Calu3 (cell line): Measurements from ENCODE around the gene PRDM12. TPM values are rescaled to one million over a fixed set of nuclear protein-coding genes. Genes with fewer than 3 reads are reported as not detected.

Experiments
- BruUV-seq: library from RNA; stranded (reverse); fragments of 400-500 nt; replicated peaks from 2 replicates; lab custom pipeline; 2021; lab: Mats Ljungman, UMichigan
- CTCF ChIA-PET: fragments of 300-600 bp; sonication (Branson Sonifier 250); formaldehyde crosslinking; loops from one replicate; lab custom pipeline; 2022; ENCODE audit warnings: antibody characterized with exemption; lab: Charles Lee
- DNase-seq: peaks from one replicate; pipeline ENCODE4 v3.0.0; 2022
- H3K27ac Mint-ChIP-seq: one replicate; pipeline ENCODE4 v1.8.0; 2022; ENCODE audit warnings: mixed read lengths; ENCODE audit not compliant: unreplicated experiment
- H3K27me3 Mint-ChIP-seq: one replicate; pipeline ENCODE4 v1.8.0; 2022; ENCODE audit warnings: mixed read lengths; ENCODE audit not compliant: unreplicated experiment
- H3K36me3 Mint-ChIP-seq: one replicate; pipeline ENCODE4 v1.8.0; 2022; ENCODE audit warnings: mild to moderate bottlenecking, moderate library complexity, mixed read lengths; ENCODE audit not compliant: insufficient read depth, unreplicated experiment
- H3K4me1 Mint-ChIP-seq: one replicate; pipeline ENCODE4 v1.8.0; 2022; ENCODE audit warnings: mild to moderate bottlenecking, low read depth, mixed read lengths; ENCODE audit not compliant: unreplicated experiment
- H3K4me3 Mint-ChIP-seq: one replicate; pipeline ENCODE4 v1.8.0; 2022; ENCODE audit warnings: mild to moderate bottlenecking, low read depth, moderate library complexity, mixed read lengths; ENCODE audit not compliant: unreplicated experiment
- H3K9me3 Mint-ChIP-seq: one replicate; pipeline ENCODE4 v1.8.0; 2022; ENCODE audit warnings: low read depth, mixed read lengths; ENCODE audit not compliant: unreplicated experiment
- intact Hi-C: fragments of 100-400 bp; cut with micrococcal nuclease; formaldehyde crosslinking; loops from one replicate; pipeline ENCODE4 v1.10.0; 2022; ENCODE audit not compliant: unreplicated experiment
- total RNA-seq: library from RNA; stranded (reverse); gene quantifications from 2 replicates; pipeline ENCODE4 v1.2.3, GENCODE V29; 2022
- TF ChIP-seq, protein P1 (sequence below): fragments of 200-600 bp; IDR thresholded peaks from one replicate; pipeline ENCODE4 v1.8.0; 2022; ENCODE audit warnings: antibody characterized with exemption; ENCODE audit not compliant: unreplicated experiment

Gene PRDM12
- total RNA-seq, 1 experiment from 2014 or later: not detected

DNA sequence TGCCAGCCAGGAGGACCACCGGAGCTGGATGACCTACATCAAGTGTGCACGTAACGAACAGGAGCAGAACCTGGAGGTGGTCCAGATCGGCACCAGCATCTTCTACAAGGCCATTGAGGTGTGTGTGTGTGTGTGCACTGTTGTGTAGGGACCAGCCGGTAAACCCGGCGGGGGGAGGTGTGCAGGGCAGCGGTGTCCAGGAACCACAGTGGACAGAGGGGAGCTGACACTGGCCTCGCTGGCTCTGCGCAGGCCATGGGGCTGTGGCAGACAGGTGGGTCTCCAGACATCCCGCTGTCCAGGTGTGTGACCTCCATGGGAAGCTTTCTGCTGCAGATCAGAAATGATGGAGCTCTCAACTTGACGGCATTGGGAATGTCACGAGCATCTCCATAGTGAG is 3.8 kb downstream of the PRDM12 start:
- Mint-ChIP-seq H3K27ac (no peak overlapping the region), H3K4me1 (no peaks in the 10 kb centered on the region), H3K27me3 (peaks cover 62% of the 10 kb centered on the region), H3K36me3 (no peaks in the 10 kb centered on the region), H3K9me3 (no peaks in the 10 kb centered on the region), H3K4me3 (no peak overlapping the region)
- TF ChIP-seq, protein P1, sequence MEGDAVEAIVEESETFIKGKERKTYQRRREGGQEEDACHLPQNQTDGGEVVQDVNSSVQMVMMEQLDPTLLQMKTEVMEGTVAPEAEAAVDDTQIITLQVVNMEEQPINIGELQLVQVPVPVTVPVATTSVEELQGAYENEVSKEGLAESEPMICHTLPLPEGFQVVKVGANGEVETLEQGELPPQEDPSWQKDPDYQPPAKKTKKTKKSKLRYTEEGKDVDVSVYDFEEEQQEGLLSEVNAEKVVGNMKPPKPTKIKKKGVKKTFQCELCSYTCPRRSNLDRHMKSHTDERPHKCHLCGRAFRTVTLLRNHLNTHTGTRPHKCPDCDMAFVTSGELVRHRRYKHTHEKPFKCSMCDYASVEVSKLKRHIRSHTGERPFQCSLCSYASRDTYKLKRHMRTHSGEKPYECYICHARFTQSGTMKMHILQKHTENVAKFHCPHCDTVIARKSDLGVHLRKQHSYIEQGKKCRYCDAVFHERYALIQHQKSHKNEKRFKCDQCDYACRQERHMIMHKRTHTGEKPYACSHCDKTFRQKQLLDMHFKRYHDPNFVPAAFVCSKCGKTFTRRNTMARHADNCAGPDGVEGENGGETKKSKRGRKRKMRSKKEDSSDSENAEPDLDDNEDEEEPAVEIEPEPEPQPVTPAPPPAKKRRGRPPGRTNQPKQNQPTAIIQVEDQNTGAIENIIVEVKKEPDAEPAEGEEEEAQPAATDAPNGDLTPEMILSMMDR: no peak
- intact Hi-C loops: no loop called here
- CTCF ChIA-PET: no interaction called here
- DNase-seq: no peak
- BruUV-seq: no TSS peak

DNA sequence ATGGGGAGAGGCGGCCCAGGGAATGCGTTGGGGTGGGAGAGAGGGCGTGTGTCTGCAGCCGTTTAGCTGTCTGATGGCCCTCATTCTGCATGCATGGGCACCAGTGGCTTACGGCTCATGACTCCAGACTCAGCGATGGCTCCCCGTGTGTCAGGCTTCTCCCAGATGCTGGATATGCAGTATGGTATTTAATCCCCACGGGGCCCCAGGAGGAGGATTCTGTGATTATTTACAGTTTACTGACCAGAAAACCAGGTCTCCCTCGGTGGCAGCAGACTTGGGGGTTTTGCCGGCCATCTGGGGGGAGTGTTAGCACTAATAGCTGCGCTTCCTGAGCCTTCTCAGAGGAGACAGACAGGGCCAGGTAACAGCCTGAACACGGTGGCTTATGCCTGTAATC is 4.3 kb downstream of the PRDM12 start:
- intact Hi-C loops: no loop called here
- no peaks in the 10 kb centered on the region for H3K9me3 Mint-ChIP-seq
- H3K4me1 Mint-ChIP-seq: no peaks in the 10 kb centered on the region
- TF ChIP-seq, protein P1: no peak
- H3K4me3 Mint-ChIP-seq: no peak overlapping the region
- BruUV-seq: no TSS peak
- DNase-seq: no peak
- H3K36me3 Mint-ChIP-seq: no peaks in the 10 kb centered on the region
- peaks cover 57% of the 10 kb centered on the region for H3K27me3 Mint-ChIP-seq
- no peak overlapping the region for H3K27ac Mint-ChIP-seq
- CTCF ChIA-PET: no interaction called here

DNA sequence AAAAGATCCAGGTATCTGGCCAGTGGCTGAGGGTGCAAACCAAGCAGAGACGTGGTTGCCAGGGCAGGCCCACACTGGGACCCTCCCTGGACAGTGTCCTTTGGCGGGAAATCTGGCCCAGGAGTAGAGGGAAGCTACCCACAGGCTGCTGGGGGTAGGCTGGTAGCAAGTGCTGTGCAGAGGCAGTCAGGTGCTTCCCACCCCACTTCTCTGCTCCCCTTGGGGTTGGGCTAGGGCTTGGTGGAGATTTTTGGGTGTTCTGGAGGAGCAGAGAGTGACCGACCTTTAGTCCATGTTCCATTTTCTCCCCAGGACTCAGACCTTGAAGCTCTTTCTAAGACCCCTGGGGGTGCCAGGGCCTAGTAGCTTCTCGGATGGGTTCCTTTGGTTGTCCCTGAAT is 5.6 kb downstream of the PRDM12 start:
- no peaks in the 10 kb centered on the region for H3K36me3 Mint-ChIP-seq
- TF ChIP-seq, protein P1: no peak
- CTCF ChIA-PET: interaction anchor here (0.7 kb wide), 1 partner anchor 16 kb away, joined by 10 read pairs; no protein-coding TSS in a partner anchor
- no peak overlapping the region for H3K4me3 Mint-ChIP-seq
- no peaks in the 10 kb centered on the region for H3K9me3 Mint-ChIP-seq
- no peaks in the 10 kb centered on the region for H3K4me1 Mint-ChIP-seq
- intact Hi-C loops: no loop called here
- no TSS peak for BruUV-seq
- no peak overlapping the region for H3K27ac Mint-ChIP-seq
- H3K27me3 Mint-ChIP-seq: peaks cover 44% of the 10 kb centered on the region
- DNase-seq: no peak

DNA sequence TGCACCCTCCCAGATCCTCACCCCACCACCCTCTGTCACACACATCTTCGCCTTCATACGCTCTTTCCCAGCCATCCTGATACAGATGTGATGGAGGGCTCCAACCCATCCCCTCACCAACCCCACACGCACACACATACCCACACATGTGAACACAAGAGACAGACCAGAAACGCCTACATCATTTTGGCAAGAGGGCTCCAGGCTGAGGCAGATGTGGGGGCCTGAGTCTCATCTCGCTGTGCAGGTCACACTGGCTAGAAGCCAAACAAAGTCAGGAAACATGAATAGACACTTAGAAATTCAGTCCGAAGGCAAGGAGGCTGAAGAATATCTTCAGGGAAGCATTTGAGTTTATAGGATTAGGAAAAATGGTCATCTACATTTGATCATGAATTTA is 6.2 kb downstream of the PRDM12 start:
- H3K9me3 Mint-ChIP-seq: no peaks in the 10 kb centered on the region
- TF ChIP-seq, protein P1: no peak
- H3K27me3 Mint-ChIP-seq: peaks cover 38% of the 10 kb centered on the region
- no peak overlapping the region for H3K27ac Mint-ChIP-seq
- CTCF ChIA-PET: interaction anchor here (0.7 kb wide), 1 partner anchor 15 kb away, joined by 10 read pairs; no protein-coding TSS in a partner anchor
- H3K4me3 Mint-ChIP-seq: no peak overlapping the region
- no peak for DNase-seq
- intact Hi-C loops: no loop called here
- no peaks in the 10 kb centered on the region for H3K4me1 Mint-ChIP-seq
- no peaks in the 10 kb centered on the region for H3K36me3 Mint-ChIP-seq
- no TSS peak for BruUV-seq
